ENCODE data around the gene ACBD6. TPM values are rescaled to one million over a fixed set of nuclear protein-coding genes. Genes with fewer than 3 reads are reported as not detected.
"Not testable (repeated sequence)": the region's sequence is repeated elsewhere in the genome, so short reads cannot be mapped to it uniquely, and the experiment has no call there.

ACBD6 gene, protein sequence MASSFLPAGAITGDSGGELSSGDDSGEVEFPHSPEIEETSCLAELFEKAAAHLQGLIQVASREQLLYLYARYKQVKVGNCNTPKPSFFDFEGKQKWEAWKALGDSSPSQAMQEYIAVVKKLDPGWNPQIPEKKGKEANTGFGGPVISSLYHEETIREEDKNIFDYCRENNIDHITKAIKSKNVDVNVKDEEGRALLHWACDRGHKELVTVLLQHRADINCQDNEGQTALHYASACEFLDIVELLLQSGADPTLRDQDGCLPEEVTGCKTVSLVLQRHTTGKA
- total RNA-seq = 57.5 and 66.6 TPM in 2 replicates
- long read RNA-seq, transcript ACBD6-201 (8 exons, 1,670 nt) = major isoform, 133 of 163 reads
- long read RNA-seq, partial matches to known transcripts = 11 of 163 reads
- long read RNA-seq, other reads (novel, unspliced or antisense) = 19 of 163 reads

DNA sequence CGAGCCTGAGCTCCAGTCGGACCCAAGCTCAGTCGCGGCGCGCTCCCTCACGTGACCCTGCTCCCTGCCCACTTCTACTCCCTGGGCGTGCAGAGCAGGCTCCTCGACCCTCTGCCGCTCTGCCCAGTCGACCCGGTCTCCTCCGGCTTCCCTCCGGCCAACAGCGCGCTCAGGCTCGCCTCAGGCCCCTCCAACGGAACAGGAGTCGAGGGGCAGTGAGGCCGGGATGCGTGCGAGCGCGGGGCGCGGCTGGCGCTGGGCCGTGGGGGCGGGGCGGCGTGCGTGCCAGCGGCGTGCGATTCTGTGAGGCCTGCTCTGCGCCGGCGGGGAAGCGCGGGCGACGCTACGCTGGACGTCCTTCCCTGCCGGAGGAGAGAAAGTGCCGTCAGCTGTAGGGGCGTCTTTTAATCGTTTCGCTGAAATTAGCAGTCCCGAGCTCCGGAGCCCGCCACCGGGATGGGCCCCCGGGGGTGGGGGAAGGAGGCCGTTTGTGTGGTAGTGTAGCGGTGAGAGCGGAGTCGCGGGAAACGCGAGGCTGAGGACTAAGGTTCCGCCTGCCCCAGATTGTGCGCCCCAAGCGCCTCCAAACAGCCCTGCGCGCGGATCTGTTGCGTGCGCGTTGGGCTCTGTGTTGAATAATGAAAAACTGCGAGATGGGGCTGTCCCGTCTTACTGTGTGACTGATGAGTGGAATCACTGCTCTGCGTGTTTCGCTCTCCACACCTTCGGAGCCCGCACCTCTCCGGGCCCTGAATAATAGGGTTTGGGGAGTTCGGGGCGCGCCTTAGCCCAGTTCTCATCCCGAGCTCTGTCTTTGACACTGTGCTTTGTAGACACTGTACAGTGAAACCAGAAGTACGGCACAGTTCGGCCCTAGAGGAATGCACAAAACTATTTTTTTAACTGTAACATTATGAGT is at the start of gene ACBD6:
Gene ACBD6 (minus strand): TSS at position 217 of the 919 bp plus-strand sequence. CDS start 311 bp downstream, outside the sequence.
- TF ChIP-seq, protein P1, sequence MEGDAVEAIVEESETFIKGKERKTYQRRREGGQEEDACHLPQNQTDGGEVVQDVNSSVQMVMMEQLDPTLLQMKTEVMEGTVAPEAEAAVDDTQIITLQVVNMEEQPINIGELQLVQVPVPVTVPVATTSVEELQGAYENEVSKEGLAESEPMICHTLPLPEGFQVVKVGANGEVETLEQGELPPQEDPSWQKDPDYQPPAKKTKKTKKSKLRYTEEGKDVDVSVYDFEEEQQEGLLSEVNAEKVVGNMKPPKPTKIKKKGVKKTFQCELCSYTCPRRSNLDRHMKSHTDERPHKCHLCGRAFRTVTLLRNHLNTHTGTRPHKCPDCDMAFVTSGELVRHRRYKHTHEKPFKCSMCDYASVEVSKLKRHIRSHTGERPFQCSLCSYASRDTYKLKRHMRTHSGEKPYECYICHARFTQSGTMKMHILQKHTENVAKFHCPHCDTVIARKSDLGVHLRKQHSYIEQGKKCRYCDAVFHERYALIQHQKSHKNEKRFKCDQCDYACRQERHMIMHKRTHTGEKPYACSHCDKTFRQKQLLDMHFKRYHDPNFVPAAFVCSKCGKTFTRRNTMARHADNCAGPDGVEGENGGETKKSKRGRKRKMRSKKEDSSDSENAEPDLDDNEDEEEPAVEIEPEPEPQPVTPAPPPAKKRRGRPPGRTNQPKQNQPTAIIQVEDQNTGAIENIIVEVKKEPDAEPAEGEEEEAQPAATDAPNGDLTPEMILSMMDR (IDR thresholded peaks at IDR 0.05) = peak; percentile 15
- Mint-ChIP-seq H3K27ac (ENCODE audit: unreplicated experiment) (peak within 1 kb of the TSS; percentile 98), H3K4me1 (ENCODE audit: unreplicated experiment) (peaks cover 55% of the 10 kb centered on the region), H3K36me3 (ENCODE audit: unreplicated experiment) (peaks cover 1% of the 10 kb centered on the region), H3K4me3 (ENCODE audit: unreplicated experiment) (peak within 1 kb of the TSS; percentile 99), H3K9me3 (ENCODE audit: unreplicated experiment) (no peaks in the 10 kb centered on the region), H3K27me3 (ENCODE audit: unreplicated experiment) (no peaks in the 10 kb centered on the region)
- DNase-seq (ENCODE audit: extremely low spot score, unreplicated experiment) = peak; percentile 96

DNA sequence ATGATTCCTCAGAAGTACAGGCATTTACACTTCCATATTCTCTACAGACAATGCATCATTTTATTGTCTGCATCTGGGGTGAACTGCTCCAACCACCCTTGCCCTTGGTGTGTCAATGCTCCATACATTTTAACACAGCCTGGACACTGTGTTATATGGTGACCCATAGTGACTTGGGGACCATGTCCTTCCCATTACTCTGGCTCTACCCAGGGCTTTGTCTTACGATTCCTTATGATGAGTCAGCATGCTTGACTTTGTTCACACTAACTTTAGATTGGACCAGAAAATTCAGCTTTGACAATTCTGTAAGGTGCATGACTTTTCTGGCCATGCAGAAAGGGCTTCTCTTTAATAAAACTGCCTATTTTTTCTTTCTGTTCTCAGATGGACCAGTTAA is 49.6 kb upstream of the ACBD6 start:
- TF ChIP-seq, protein P1 (IDR thresholded peaks at IDR 0.05) = no peak
- Mint-ChIP-seq H3K9me3 (ENCODE audit: unreplicated experiment) (no peaks in the 10 kb centered on the region), H3K27ac (ENCODE audit: unreplicated experiment) (no peak overlapping the region), H3K4me1 (ENCODE audit: unreplicated experiment) (no peaks in the 10 kb centered on the region), H3K27me3 (ENCODE audit: unreplicated experiment) (no peaks in the 10 kb centered on the region), H3K4me3 (ENCODE audit: unreplicated experiment) (no peak overlapping the region), H3K36me3 (ENCODE audit: unreplicated experiment) (no peaks in the 10 kb centered on the region)
- no peak for DNase-seq (ENCODE audit: extremely low spot score, unreplicated experiment)

DNA sequence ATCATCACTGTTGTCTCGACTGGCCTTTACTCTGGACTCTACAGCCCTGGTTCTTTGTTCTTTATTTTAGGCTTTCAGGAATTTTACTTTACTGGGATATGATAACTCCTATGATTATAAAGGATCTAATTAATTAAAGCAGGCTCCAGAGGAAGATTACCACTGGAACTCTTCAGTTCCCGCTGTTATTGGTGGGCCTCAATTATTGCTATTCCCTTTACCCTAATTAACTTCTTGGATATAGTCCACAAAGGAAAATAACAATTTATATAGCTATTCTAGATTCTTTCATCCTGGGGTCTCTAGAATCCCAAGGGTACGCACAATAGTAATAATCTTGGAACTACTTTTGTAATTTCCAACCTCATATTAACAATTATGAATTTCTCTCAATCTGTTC is 47.9 kb upstream of the ACBD6 start:
- DNase-seq (ENCODE audit: extremely low spot score, unreplicated experiment) = no peak
- H3K9me3 Mint-ChIP-seq (ENCODE audit: unreplicated experiment) = no peaks in the 10 kb centered on the region
- H3K4me1 Mint-ChIP-seq (ENCODE audit: unreplicated experiment) = no peaks in the 10 kb centered on the region
- H3K4me3 Mint-ChIP-seq (ENCODE audit: unreplicated experiment) = no peak overlapping the region
- TF ChIP-seq, protein P1 (IDR thresholded peaks at IDR 0.05) = no peak
- no peak overlapping the region for H3K27ac Mint-ChIP-seq (ENCODE audit: unreplicated experiment)
- H3K27me3 Mint-ChIP-seq (ENCODE audit: unreplicated experiment) = no peaks in the 10 kb centered on the region
- no peaks in the 10 kb centered on the region for H3K36me3 Mint-ChIP-seq (ENCODE audit: unreplicated experiment)

DNA sequence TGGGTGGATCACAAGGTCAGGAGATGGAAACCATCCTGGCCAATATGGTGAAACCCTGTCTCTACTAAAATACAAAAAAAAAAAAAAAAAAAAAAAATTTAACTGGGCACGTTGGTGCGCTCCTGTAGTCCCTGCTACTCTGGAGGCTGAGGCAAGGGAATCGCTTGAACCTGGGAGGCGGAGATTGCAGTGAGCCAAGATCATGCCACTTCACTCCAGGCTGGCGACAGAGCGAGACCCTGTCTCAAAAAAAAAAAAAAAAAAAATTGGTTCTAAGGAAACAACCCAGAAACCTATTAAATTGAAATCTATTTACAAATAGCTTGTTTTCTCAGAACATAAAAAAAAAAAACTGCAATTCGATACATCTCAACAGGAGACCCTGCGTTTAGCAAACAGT is 47.4 kb upstream of the ACBD6 start:
- not testable (repeated sequence) for H3K4me1 Mint-ChIP-seq (ENCODE audit: unreplicated experiment); H3K27ac Mint-ChIP-seq (ENCODE audit: unreplicated experiment)

DNA sequence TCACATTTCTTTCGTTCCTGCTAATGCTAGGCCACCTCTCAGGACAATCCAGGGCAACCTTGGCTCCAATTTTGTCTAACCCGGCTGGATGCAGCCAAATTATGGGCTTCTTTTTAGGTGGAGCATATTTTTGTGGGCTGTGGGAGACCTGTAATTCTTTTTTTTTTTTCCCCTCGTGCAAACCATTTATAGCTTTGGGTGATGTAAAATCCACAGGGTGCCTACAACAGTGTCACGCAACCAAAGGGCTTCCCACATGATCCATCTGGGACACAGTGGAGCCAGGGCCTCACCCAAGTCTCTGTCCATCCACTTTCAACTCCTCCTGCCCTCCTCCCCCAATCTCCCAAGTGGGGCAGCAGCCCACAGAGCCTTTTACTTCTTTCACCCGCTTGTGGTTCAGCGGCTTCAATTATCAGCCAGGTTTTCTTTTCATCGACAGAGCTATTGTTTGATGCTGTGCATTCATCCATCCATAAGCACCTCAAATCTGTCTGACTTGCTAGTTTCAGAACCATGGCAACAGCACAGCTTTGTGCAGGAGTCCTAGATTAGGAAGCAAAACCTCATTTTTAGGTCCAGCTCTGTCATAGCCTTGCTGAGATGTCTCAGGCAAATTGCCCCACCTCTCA is 46.4 kb upstream of the ACBD6 start:
- no peaks in the 10 kb centered on the region for H3K4me1 Mint-ChIP-seq (ENCODE audit: unreplicated experiment)
- no peak overlapping the region for H3K4me3 Mint-ChIP-seq (ENCODE audit: unreplicated experiment)
- no peaks in the 10 kb centered on the region for H3K9me3 Mint-ChIP-seq (ENCODE audit: unreplicated experiment)
- no peaks in the 10 kb centered on the region for H3K36me3 Mint-ChIP-seq (ENCODE audit: unreplicated experiment)
- TF ChIP-seq, protein P1 (IDR thresholded peaks at IDR 0.05) = no peak
- no peaks in the 10 kb centered on the region for H3K27me3 Mint-ChIP-seq (ENCODE audit: unreplicated experiment)
- no peak overlapping the region for H3K27ac Mint-ChIP-seq (ENCODE audit: unreplicated experiment)
- no peak for DNase-seq (ENCODE audit: extremely low spot score, unreplicated experiment)

More for the DNA sequence above, 47.4 kb upstream of the ACBD6 start:
- DNase-seq (ENCODE audit: extremely low spot score, unreplicated experiment); H3K4me3 Mint-ChIP-seq (ENCODE audit: unreplicated experiment); H3K9me3 Mint-ChIP-seq (ENCODE audit: unreplicated experiment); H3K36me3 Mint-ChIP-seq (ENCODE audit: unreplicated experiment); H3K27me3 Mint-ChIP-seq (ENCODE audit: unreplicated experiment): not testable (repeated sequence)

All from osteocyte (in vitro differentiated cells).